Body of pancreas (tissue), 4 donors: ENCODE measurements around the gene BARD1. TPM values are rescaled to one million over a fixed set of nuclear protein-coding genes. Genes with fewer than 3 reads are reported as not detected.

ENCODE experiments used
- ATAC-seq: fragments of 150-250 bp; one replicate; pipeline ENCODE4 v1.9.1; 2016
- DNase-seq, 4 donors: peaks; one replicate each; pipeline ENCODE4 v3.0.0-alpha.2; 2019
- H3K27ac ChIP-seq, 4 donors: fragments of 200-600 bp; sonication (generic); 1 replicate in 3 of 4; 2 replicates in 1 of 4; pipeline versions ENCODE4 v1.5.1 to v1.6.1; 2016 to 2019; ENCODE audit warnings: mild to moderate bottlenecking in 1 of 4, mixed read lengths in 1 of 4, moderate library complexity in 1 of 4
- H3K27me3 ChIP-seq, 2 donors: fragments of 200-600 bp; sonication (generic); one replicate each; pipeline ENCODE4 v1.6.0; 2016; ENCODE audit warnings: mild to moderate bottlenecking in 1 of 2
- H3K36me3 ChIP-seq, 2 donors: fragments of 200-600 bp; sonication (generic); replicated peaks in 1 of 2; 2 replicates each; pipeline ENCODE4 v1.5.1; 2016; ENCODE audit warnings: low read depth in 2 of 2; ENCODE audit not compliant: insufficient read depth in 1 of 2
- H3K4me1 ChIP-seq: fragments of 200-600 bp; sonication (generic); one replicate; pipeline ENCODE4 v1.6.0; 2016
- H3K4me3 ChIP-seq, 2 donors: fragments of 200-600 bp; sonication (generic); 1 replicate in 1 of 2; 2 replicates in 1 of 2; pipeline ENCODE4 v1.5.1; 2016 to 2019
- H3K9me3 ChIP-seq, 3 donors: fragments of 200-600 bp; sonication (generic); 1 replicate in 2 of 3; 2 replicates in 1 of 3; pipeline ENCODE4 v1.5.1; 2016
- CTCF ChIP-seq, 7 experiments: fragments of 450-650 bp in 4 of 7; fragments of 200-600 bp in 3 of 7; sonication (generic) in 3 of 7; IDR thresholded peaks; one replicate each; pipeline ENCODE4 v1.5.1; 2016 to 2019; ENCODE audit warnings: antibody characterized with exemption in 7 of 7
- POLR2A ChIP-seq, 3 donors: fragments of 450-650 bp; IDR thresholded peaks; one replicate each; pipeline ENCODE4 v1.6.1; 2016; ENCODE audit warnings: antibody characterized with exemption in 3 of 3, mild to moderate bottlenecking in 2 of 3
- WGBS, 2 donors: methylation state at CpG; one replicate each; pipeline ENCODE4 v1.1.5; 2017; 5-methylcytosine and 5-hydroxymethylcytosine counted together
- intact Hi-C: fragments of 100-400 bp; cut with DNase I; formaldehyde crosslinking; loops from one replicate; pipeline ENCODE4 v1.15.1; 2023
- total RNA-seq, 2 donors: library from RNA; depleted of rRNA; stranded (reverse); fragments of >200 nt; gene quantifications; one replicate each; pipeline ENCODE4 v1.1.0, GENCODE V29; 2016

Gene BARD1
- total RNA-seq, result 1 to 10 TPM; 4.4 to 5.9 TPM

GRCh38 chr2:214808981-214809750 lies at the start of gene BARD1:
TSS of gene BARD1 (minus strand) at chr2:214809683. CDS start at chr2:214809569, 114 bp downstream.
- Histone ChIP-seq H3K36me3 (no peaks in the 10 kb centered on the region), H3K27me3 (no peaks in the 10 kb centered on the region), H3K27ac (peak within 1 kb of the TSS; percentile 76 to 96 (median 94)), H3K4me1 (peaks cover 4% of the 10 kb centered on the region), H3K4me3 (peak within 1 kb of the TSS; percentile 39 to 76), H3K9me3 (no peaks in the 10 kb centered on the region)
- intact Hi-C loops, result no loop called here
- ATAC-seq, result peak; percentile 11
- 0% methylated on average over 16 to 76 of the region's 76 CpGs for WGBS, 2 donors
- peak; percentile 29 to 48 (median 38) for DNase-seq
- TF ChIP-seq CTCF (IDR thresholded peaks at IDR 0.05), result peak in 2 of 7 experiments; percentile 1 to 15
- TF ChIP-seq POLR2A (IDR thresholded peaks at IDR 0.05), result peak in 2 of 3 donors; percentile 46 to 55

DNA sequence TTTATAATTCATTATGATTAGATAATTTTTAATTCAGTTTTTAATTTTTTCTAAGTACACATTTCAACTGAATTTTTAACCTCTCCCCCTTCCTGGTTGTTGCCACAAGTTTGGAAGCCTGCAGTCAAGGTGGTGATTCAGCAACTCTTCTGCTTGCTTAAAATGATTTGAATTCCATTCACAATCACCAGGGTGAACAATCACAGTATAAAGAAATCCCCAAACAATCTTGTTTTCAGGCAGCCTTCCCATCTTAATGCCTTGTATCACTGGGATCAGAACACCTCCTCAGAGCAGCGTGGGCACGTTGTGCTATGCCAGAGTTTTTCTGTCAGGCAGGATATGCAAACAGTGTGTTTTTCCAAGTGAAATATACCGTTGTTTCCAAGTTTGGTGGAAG lies 46.7 kb upstream of the BARD1 start:
- intact Hi-C loops, result no loop called here
- Histone ChIP-seq H3K9me3 (no peaks in the 10 kb centered on the region), H3K27me3 (no peaks in the 10 kb centered on the region), H3K4me3 (no peak overlapping the region), H3K4me1 (no peaks in the 10 kb centered on the region), H3K27ac (no peak overlapping the region), H3K36me3 (no peaks in the 10 kb centered on the region)
- WGBS, 2 donors, result 54 to 64% methylated on average over 3 of the region's 3 CpGs
- ATAC-seq (no peak), DNase-seq (no peak)
- TF ChIP-seq CTCF (IDR thresholded peaks at IDR 0.05) (no peak), POLR2A (IDR thresholded peaks at IDR 0.05) (no peak)

DNA sequence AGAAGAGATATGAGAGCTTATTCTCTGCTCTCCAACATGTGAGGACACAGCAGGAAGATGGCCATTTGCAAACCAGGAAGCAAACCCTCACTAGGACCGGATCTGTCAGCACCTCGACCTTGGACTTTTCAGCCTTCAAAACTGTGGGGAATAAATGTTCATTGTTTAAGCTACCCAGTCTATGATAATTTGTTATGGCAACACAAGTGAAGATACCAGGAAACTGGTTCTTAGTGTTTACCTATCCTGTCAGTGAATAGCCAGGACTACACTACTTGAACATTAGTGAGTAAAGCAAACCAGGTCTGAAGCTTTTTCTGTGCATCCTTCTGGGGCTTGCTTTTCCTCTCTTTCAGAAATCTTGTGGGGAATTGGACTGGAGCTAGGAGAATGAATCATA lies 44.4 kb upstream of the BARD1 start:
- TF ChIP-seq CTCF (IDR thresholded peaks at IDR 0.05), result no peak
- Histone ChIP-seq H3K4me3 (no peak overlapping the region), H3K4me1 (no peaks in the 10 kb centered on the region), H3K27ac (no peak overlapping the region), H3K9me3 (no peaks in the 10 kb centered on the region), H3K27me3 (no peaks in the 10 kb centered on the region), H3K36me3 (no peaks in the 10 kb centered on the region)
- 19 to 21% methylated on average over 2 of the region's 2 CpGs for WGBS, 2 donors
- DNase-seq, result no peak
- intact Hi-C loops, result no loop called here
- ATAC-seq, result no peak

GRCh38 chr2:214843823-214844222 lies 34.3 kb upstream of the BARD1 start:
- H3K9me3 ChIP-seq, result no peaks in the 10 kb centered on the region
- DNase-seq, result no peak
- no peaks in the 10 kb centered on the region for H3K4me1 ChIP-seq
- 75 to 96% methylated on average over 2 of the region's 2 CpGs for WGBS, 2 donors
- no peak overlapping the region for H3K27ac ChIP-seq
- no peak for ATAC-seq
- H3K4me3 ChIP-seq, result no peak overlapping the region
- intact Hi-C loops, result no loop called here
- TF ChIP-seq CTCF (IDR thresholded peaks at IDR 0.05) (no peak), POLR2A (IDR thresholded peaks at IDR 0.05) (no peak)
- H3K27me3 ChIP-seq, result no peaks in the 10 kb centered on the region
- H3K36me3 ChIP-seq, result no peaks in the 10 kb centered on the region

GRCh38 chr2:214839464-214839863 lies 30.0 kb upstream of the BARD1 start:
- 78 to 88% methylated on average over 2 of the region's 2 CpGs for WGBS, 2 donors
- no peak for ATAC-seq
- H3K27ac ChIP-seq, result no peak overlapping the region
- no peaks in the 10 kb centered on the region for H3K27me3 ChIP-seq
- no peaks in the 10 kb centered on the region for H3K4me1 ChIP-seq
- TF ChIP-seq POLR2A (IDR thresholded peaks at IDR 0.05) (no peak), CTCF (IDR thresholded peaks at IDR 0.05) (no peak)
- no peak overlapping the region for H3K4me3 ChIP-seq
- intact Hi-C loops, result no loop called here
- no peaks in the 10 kb centered on the region for H3K9me3 ChIP-seq
- no peaks in the 10 kb centered on the region for H3K36me3 ChIP-seq
- no peak for DNase-seq
